Gastroesophageal sphincter (tissue), 4 donors: ENCODE data around the gene KDM2B. TPM values are rescaled to one million over a fixed set of nuclear protein-coding genes. Genes with fewer than 3 reads are reported as not detected.

ENCODE experiments used
- ATAC-seq: fragments of 150-250 bp; one replicate; pipeline ENCODE4 v1.9.1; 2016; ENCODE audit warnings: mild to moderate bottlenecking, moderate library complexity
- H3K27ac ChIP-seq, 4 donors: fragments of 200-600 bp; sonication (generic) in 3 of 4; 1 replicate in 3 of 4; 2 replicates in 1 of 4; pipeline ENCODE4 v1.5.1; 2016 to 2019
- H3K27me3 ChIP-seq: fragments of 200-600 bp; sonication (generic); one replicate; pipeline ENCODE4 v1.5.1; 2019
- H3K36me3 ChIP-seq, 2 donors: fragments of 200-600 bp; sonication (generic); one replicate each; pipeline ENCODE4 v1.5.1; 2019; ENCODE audit warnings: control low read depth in 1 of 2
- H3K4me1 ChIP-seq, 3 donors: fragments of 200-600 bp; sonication (generic); 1 replicate in 2 of 3; 2 replicates in 1 of 3; pipeline ENCODE4 v1.5.1; 2016 to 2019; ENCODE audit warnings: control low read depth in 2 of 3
- H3K4me3 ChIP-seq, 2 donors: fragments of 200-600 bp; sonication (generic); one replicate each; pipeline ENCODE4 v1.5.1; 2019; ENCODE audit warnings: mild to moderate bottlenecking in 1 of 2, moderate library complexity in 1 of 2
- H3K9me3 ChIP-seq, 3 donors: fragments of 200-600 bp; sonication (generic); one replicate each; pipeline ENCODE4 v1.5.1; 2017 to 2019; ENCODE audit warnings: control low read depth in 2 of 3
- EP300 ChIP-seq: sonication (generic); formaldehyde crosslinking; IDR thresholded peaks from one replicate; pipeline ENCODE4 v1.6.1; 2017; ENCODE audit warnings: antibody characterized with exemption, mild to moderate bottlenecking
- POLR2A ChIP-seq, 2 donors: fragments of 450-650 bp; IDR thresholded peaks; one replicate each; pipeline ENCODE4 v1.6.1; 2017; ENCODE audit warnings: antibody characterized with exemption in 2 of 2, mild to moderate bottlenecking in 2 of 2, moderate library complexity in 1 of 2
- POLR2AphosphoS5 ChIP-seq: sonication (generic); formaldehyde crosslinking; IDR thresholded peaks from one replicate; pipeline ENCODE4 v1.6.1; 2017; ENCODE audit warnings: antibody characterized with exemption
- WGBS, 2 donors: methylation state at CpG; one replicate each; pipeline ENCODE4 v1.1.5; 2018; ENCODE audit warnings: low coverage in 1 of 2; 5-methylcytosine and 5-hydroxymethylcytosine counted together
- total RNA-seq, 4 donors: library from RNA; depleted of rRNA; stranded (reverse); fragments of >200 nt; gene quantifications; one replicate each; pipeline ENCODE4 v1.1.0, GENCODE V29; 2016
- TF ChIP-seq, protein P1 (sequence below), 4 experiments: fragments of 200-600 bp in 2 of 4; fragments of 450-650 bp in 2 of 4; sonication (generic) in 1 of 4; IDR thresholded peaks; one replicate each; pipeline ENCODE4 v1.5.1; 2017 to 2019; ENCODE audit warnings: antibody characterized with exemption in 4 of 4, mild to moderate bottlenecking in 2 of 4, moderate library complexity in 2 of 4

KDM2B gene
- total RNA-seq, 4 donors from 2014 or later: 10.0 to 26.5 (median 15.0) TPM

DNA sequence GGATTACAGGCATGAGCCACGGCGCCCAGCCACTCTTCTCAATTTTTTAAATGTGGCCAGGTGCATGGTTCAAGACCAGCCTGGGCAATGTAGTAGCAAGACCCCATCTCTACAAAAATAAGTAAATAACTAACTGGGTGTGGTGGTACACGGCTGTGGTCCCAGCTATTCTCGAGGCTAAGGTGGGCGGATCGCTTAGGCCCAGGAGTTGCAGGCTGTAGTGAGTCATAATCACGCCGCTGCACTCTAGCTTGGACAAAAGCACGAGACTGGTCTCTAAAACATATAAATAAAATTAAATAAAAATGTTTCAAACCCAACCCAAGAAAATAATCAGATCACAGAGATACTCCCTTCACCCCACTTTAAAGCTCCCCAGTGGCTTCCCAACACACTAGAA is 8.9 kb downstream of the KDM2B start:
- Histone ChIP-seq H3K27me3 (no peaks in the 10 kb centered on the region), H3K27ac (no peak overlapping the region), H3K36me3 (peaks cover 0 to 36% of the 10 kb centered on the region in 2 donors), H3K4me1 (peaks cover 0 to 30% (median 12%) of the 10 kb centered on the region in 3 donors), H3K9me3 (no peaks in the 10 kb centered on the region), H3K4me3 (no peak overlapping the region)
- TF ChIP-seq, protein P1, sequence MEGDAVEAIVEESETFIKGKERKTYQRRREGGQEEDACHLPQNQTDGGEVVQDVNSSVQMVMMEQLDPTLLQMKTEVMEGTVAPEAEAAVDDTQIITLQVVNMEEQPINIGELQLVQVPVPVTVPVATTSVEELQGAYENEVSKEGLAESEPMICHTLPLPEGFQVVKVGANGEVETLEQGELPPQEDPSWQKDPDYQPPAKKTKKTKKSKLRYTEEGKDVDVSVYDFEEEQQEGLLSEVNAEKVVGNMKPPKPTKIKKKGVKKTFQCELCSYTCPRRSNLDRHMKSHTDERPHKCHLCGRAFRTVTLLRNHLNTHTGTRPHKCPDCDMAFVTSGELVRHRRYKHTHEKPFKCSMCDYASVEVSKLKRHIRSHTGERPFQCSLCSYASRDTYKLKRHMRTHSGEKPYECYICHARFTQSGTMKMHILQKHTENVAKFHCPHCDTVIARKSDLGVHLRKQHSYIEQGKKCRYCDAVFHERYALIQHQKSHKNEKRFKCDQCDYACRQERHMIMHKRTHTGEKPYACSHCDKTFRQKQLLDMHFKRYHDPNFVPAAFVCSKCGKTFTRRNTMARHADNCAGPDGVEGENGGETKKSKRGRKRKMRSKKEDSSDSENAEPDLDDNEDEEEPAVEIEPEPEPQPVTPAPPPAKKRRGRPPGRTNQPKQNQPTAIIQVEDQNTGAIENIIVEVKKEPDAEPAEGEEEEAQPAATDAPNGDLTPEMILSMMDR (IDR thresholded peaks at IDR 0.05): no peak
- no peak for TF ChIP-seq EP300
- TF ChIP-seq POLR2A (IDR thresholded peaks at IDR 0.05): no peak
- no peak for TF ChIP-seq POLR2AphosphoS5
- no peak for ATAC-seq
- WGBS, 2 donors: 89% methylated on average over 8 of the region's 9 CpGs; no CpG with 5 or more reads in 1 of the 2 donors

DNA sequence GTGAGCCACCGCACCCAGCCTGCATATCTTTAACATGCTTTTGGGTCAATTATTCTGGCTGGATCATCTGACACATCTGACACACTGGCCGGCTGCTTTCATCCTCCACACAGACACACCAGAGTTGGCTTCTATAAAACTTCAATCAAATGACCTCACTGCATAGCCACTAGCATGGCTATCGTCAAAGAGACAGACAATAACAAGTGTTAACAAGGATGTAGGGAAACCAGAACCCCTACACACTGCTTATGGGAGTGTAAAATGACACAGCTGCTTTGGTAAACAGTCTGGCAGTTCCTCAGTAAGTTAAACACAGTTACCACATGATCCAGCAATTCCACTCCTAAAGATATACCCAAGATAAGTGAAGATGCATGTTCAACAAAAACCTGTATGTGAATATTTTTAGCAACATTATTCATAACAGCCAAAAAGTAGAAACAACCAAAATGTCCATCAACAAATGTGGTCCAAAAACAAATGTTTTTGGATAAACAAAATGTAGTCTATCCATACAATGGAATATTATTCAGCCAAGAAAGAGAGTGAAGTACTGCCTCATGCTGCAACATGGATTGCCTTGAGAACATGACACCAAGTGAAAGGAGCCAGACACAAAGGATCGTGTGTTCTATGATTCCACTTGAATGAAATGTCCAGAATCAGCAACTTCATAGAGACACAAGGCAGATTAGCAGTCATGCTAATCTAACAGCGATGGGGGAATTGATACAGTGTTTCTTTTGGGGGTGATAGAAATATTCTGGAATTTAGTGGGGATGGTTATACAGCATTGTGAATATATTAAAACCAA is 10.1 kb downstream of the KDM2B start:
- Histone ChIP-seq H3K27me3 (no peaks in the 10 kb centered on the region), H3K36me3 (peaks cover 0 to 36% of the 10 kb centered on the region in 2 donors), H3K4me3 (no peak overlapping the region), H3K4me1 (peaks cover 0 to 22% (median 12%) of the 10 kb centered on the region in 3 donors), H3K9me3 (no peaks in the 10 kb centered on the region), H3K27ac (peak overlapping the region in 1 of 4 donors; percentile 67)
- no peak for TF ChIP-seq EP300
- TF ChIP-seq, protein P1 (IDR thresholded peaks at IDR 0.05): no peak
- no peak for TF ChIP-seq POLR2A (IDR thresholded peaks at IDR 0.05)
- no peak for TF ChIP-seq POLR2AphosphoS5
- 63 to 64% methylated on average over 3 to 4 of the region's 5 CpGs for WGBS, 2 donors
- ATAC-seq: no peak

DNA sequence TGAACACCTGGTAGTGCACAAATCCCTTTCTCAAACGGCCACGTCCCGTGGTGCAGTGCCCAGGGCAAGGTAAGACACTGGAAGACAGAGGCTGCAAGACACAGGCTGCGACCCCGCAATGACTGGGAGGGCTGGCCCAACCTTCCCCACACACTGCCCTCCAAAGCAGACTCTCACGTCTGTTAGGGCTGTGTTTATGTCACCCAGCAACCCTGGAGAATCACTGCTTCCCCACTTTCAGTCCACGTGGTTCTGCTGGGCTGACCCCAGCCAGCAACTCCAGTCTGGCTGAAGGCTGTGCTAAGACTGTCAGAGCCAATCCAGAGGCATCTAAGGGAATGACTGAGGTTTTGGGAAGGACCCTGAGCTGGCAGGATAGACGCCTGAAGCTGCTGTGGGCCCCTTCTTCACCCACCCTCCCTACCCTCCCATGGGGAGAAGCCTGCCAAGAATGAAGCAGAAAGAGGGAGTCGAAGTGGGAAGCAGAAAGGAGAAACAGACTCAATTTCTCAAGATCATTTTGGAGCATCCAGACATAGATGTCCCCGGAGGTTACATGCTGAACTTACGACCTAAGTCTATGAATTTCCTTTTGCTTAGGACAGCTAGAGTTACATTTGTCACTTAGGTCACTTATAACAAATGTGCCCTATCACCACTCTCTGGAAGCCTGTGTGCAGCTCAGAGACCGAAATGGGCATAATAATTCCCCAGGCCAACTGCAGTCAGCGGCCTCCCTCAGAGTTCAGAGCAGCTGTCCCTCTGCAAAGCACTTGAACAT is 11.7 kb downstream of the KDM2B start:
- no peaks in the 10 kb centered on the region for H3K27me3 ChIP-seq
- ATAC-seq: peak; percentile 84
- 14 to 25% methylated on average over 7 to 9 of the region's 13 CpGs for WGBS, 2 donors
- TF ChIP-seq POLR2AphosphoS5 (no peak), EP300 (no peak), POLR2A (IDR thresholded peaks at IDR 0.05) (no peak)
- TF ChIP-seq, protein P1 (IDR thresholded peaks at IDR 0.05): no peak
- no peak overlapping the region for H3K4me3 ChIP-seq
- peak overlapping the region in 3 of 4 donors; percentile 60 to 67 (median 63) for H3K27ac ChIP-seq
- H3K36me3 ChIP-seq: peaks cover 0 to 23% of the 10 kb centered on the region in 2 donors
- H3K9me3 ChIP-seq: no peaks in the 10 kb centered on the region
- H3K4me1 ChIP-seq: peaks cover 0 to 22% (median 12%) of the 10 kb centered on the region in 3 donors

DNA sequence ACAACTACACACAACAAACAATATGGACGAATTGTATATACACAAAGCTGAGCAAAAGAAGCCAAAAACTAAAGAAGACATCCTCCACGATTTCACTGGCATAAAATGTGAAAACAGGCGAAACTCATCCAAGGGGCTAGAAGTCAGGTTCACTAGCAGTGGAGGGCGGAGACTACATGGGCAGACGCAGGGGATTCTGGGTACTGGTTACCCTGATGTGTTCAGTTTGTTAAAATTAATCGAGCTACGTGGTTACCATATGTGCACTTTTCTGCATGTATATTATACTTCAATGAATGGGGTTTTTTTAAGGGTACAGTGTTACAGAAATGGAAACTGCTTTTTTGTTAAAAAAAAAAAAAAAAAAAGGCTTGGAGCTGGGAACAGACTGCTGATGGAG is 12.3 kb downstream of the KDM2B start:
- Histone ChIP-seq H3K9me3 (no peaks in the 10 kb centered on the region), H3K27me3 (no peaks in the 10 kb centered on the region), H3K4me1 (peaks cover 0 to 22% (median 12%) of the 10 kb centered on the region in 3 donors), H3K36me3 (peaks cover 0 to 17% of the 10 kb centered on the region in 2 donors), H3K27ac (peak overlapping the region in 3 of 4 donors; percentile 60 to 67 (median 63)), H3K4me3 (no peak overlapping the region)
- TF ChIP-seq EP300 (no peak), POLR2A (IDR thresholded peaks at IDR 0.05) (no peak), POLR2AphosphoS5 (no peak)
- TF ChIP-seq, protein P1 (IDR thresholded peaks at IDR 0.05): no peak
- 43 to 46% methylated on average over 5 to 7 of the region's 7 CpGs for WGBS, 2 donors
- no peak for ATAC-seq
